HG02852 (cell line): ENCODE data around the gene CEP170.
A peak's percentile ranks its signal among the peaks of the same experiment; 100 is the strongest.

Experiments
- ATAC-seq: cut with Tn5 transposase; IDR thresholded peaks from one replicate; pipeline ENCODE4 v1.9.1; 2021; ENCODE audit warnings: mild to moderate bottlenecking, moderate library complexity; ENCODE audit not compliant: unreplicated experiment

Gene CEP170

GRCh38 chr1:243268751-243269460 is 13.8 kb upstream of the CEP170 start:
- no peak for ATAC-seq

GRCh38 chr1:243267914-243268653 is 13.0 kb upstream of the CEP170 start:
- ATAC-seq, result no peak

GRCh38 chr1:243267471-243267880 is 12.4 kb upstream of the CEP170 start:
- ATAC-seq, result no peak

GRCh38 chr1:243266231-243266630 is 11.2 kb upstream of the CEP170 start:
- ATAC-seq, result no peak

- ATAC-seq, result no peak
Observed at GRCh38 chr1:243264717-243265116, 9.6 kb upstream of the CEP170 start.

- ATAC-seq, result no peak
Observed at GRCh38 chr1:243261390-243261789, 6.3 kb upstream of the CEP170 start.

- no peak for ATAC-seq
Observed at GRCh38 chr1:243260221-243260880, 5.3 kb upstream of the CEP170 start.

GRCh38 chr1:243258731-243259130 is 3.6 kb upstream of the CEP170 start:
- no peak for ATAC-seq

GRCh38 chr1:243257189-243257588 is 2.1 kb upstream of the CEP170 start:
- ATAC-seq, result no peak

GRCh38 chr1:243256590-243256989 is 1.5 kb upstream of the CEP170 start:
- ATAC-seq, result no peak

- peak; percentile 68 for ATAC-seq
Observed at GRCh38 chr1:243255791-243256512, 871 bp upstream of the CEP170 start, which contains the start of gene SDCCAG8. Gene SDCCAG8, plus strand, starts transcription at chr1:243256041. Its CDS starts 133 bp downstream, at chr1:243256174.

GRCh38 chr1:243254233-243254926 is 701 bp downstream of the CEP170 start:
- peak; percentile 18 for ATAC-seq

GRCh38 chr1:243253926-243254232 is 1.2 kb downstream of the CEP170 start:
- ATAC-seq, result no peak

- no peak for ATAC-seq
Observed at GRCh38 chr1:243253211-243253925, 1.7 kb downstream of the CEP170 start.

- no peak for ATAC-seq
Observed at GRCh38 chr1:243251539-243251938, 3.5 kb downstream of the CEP170 start.

GRCh38 chr1:243250102-243250501 is 5.0 kb downstream of the CEP170 start:
- ATAC-seq, result no peak

GRCh38 chr1:243249214-243249613 is 5.9 kb downstream of the CEP170 start:
- no peak for ATAC-seq

- no peak for ATAC-seq
Observed at GRCh38 chr1:243247901-243248300, 7.2 kb downstream of the CEP170 start.

GRCh38 chr1:243246916-243247315 is 8.2 kb downstream of the CEP170 start:
- ATAC-seq, result no peak

- peak; percentile 56 for ATAC-seq
Observed at GRCh38 chr1:243244432-243244841, 10.6 kb downstream of the CEP170 start.
